Coronary artery (tissue), 2 donors: ENCODE results near the gene CAV3.

ENCODE experiments used
- DNase-seq: peaks from one replicate; pipeline ENCODE4 v3.0.0-alpha.2; 2017; ENCODE audit warnings: low spot score
- H3K27ac ChIP-seq, 2 donors: fragments of 200-600 bp; sonication (generic); one replicate each; pipeline ENCODE4 v1.5.1; 2016 to 2019
- H3K4me3 ChIP-seq: fragments of 200-600 bp; sonication (generic); 2 replicates; pipeline ENCODE4 v1.5.1; 2016; ENCODE audit warnings: mild to moderate bottlenecking, moderate library complexity
- CTCF ChIP-seq: fragments of 200-600 bp; sonication (generic); IDR thresholded peaks from one replicate; pipeline ENCODE4 v1.5.1; 2019; ENCODE audit warnings: antibody characterized with exemption

CAV3 gene

DNA sequence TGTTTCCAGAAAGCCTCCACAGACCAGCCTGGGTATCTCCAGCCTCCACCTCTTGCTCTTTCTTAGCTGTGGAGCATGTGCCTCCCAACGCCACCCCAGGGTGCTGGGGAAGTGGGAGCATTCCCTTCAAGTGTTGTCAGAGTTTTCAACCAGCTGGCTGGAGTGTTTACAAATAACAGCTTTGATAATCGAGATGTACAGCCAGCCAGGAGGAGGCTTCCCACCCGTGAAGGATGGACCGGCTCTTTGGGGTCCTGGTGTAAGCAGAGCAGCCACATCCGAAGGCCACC is 44.3 kb downstream of the CAV3 start:
- TF ChIP-seq CTCF, result no peak
- Histone ChIP-seq H3K4me3 (no peak overlapping the region), H3K27ac (no peak overlapping the region)
- DNase-seq, result no peak

- H3K4me3 ChIP-seq, result no peak overlapping the region
- TF ChIP-seq CTCF, result no peak
- DNase-seq, result no peak
- no peak overlapping the region for H3K27ac ChIP-seq
These were observed 44.9 kb downstream of the CAV3 start for GRCh38 chr3:8778475-8778874.

- DNase-seq, result no peak
- TF ChIP-seq CTCF, result no peak
- Histone ChIP-seq H3K27ac (no peak overlapping the region), H3K4me3 (no peak overlapping the region)
These were observed 46.7 kb downstream of the CAV3 start for GRCh38 chr3:8780279-8780678.

DNA sequence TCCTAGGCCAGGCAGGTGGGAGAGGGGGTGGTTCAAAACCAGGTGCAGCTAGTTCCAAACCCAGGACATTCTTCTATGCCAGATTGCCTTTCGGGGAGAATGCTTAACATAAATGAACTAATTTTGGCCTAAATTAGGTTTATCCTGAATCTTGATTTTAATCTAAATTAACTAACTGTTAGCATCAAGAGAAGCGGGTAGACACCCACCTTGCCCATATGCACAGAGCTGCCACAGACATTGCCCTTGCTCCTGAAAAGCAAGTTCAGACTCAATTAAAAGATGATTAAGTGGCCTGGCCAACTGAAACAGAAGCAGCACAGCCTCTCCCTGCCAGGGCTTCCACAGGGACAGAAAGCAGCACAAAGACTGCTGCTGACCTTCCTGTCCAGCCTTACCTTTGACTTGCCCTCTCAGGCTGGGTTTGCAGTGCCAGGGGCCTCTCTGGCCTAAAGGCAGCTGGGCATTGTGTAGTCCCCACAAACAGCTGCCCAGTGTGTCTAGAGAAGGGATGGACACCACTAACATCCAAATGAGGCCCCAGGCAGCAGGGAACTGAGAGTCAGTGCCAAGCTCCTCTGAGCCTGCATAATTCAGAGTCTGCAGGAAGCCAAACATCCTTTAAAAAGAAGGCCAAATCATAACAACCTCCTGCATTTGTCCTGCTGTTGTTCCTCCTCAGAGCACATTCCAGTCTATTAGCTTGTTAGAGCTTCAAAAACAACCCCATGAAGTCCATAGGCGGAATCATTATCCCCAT is 51.3 kb downstream of the CAV3 start:
- Histone ChIP-seq H3K27ac (no peak overlapping the region), H3K4me3 (no peak overlapping the region)
- no peak for TF ChIP-seq CTCF
- no peak for DNase-seq

DNA sequence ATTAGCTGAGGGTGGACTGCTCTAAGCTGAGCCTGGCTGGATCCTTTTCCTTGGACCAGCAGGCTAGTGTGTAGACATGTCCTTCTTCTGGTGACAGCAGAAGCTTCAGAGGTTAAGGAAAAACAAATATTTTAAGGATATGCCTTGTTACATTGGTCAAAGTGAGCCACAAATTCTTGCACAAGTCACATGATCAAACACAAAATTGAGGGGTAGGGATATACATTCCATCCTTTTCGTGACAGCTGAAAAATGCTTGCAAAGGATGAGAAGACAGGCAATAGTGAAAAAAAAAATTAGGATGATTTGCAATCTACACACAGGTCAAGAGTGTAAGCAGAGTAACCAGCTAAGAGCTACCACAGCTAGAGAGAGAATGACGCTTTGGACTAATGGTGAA is 56.9 kb downstream of the CAV3 start:
- DNase-seq, result no peak
- no peak overlapping the region for H3K4me3 ChIP-seq
- no peak overlapping the region for H3K27ac ChIP-seq
- no peak for TF ChIP-seq CTCF

- TF ChIP-seq CTCF, result no peak
These were observed 59.6 kb downstream of the CAV3 start for GRCh38 chr3:8793242-8793641.

DNA sequence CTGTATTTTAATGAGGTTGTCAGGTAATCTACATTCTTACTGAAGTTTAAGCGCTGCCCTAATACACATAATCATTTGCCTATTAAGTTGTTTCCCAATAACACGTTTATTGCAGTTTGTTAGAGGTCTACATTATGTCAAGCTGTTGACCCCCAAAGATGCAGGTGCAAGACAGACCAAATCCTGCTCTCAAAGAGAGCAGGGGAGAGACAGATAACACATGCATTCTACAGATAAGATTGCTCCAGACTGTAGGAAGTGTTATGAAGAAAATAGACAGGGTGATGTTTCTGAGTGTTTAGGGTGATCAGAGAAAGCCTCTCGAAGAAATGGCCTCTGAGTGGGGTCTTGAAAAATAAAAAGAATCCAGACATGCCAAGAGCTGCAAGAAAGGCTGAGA is 60.6 kb downstream of the CAV3 start:
- no peak overlapping the region for H3K27ac ChIP-seq
- TF ChIP-seq CTCF, result no peak
- H3K4me3 ChIP-seq, result no peak overlapping the region
- no peak for DNase-seq

More at GRCh38 chr3:8793242-8793641, 59.6 kb downstream of the CAV3 start:
- DNase-seq, result no peak
- H3K4me3 ChIP-seq, result no peak overlapping the region
- no peak overlapping the region for H3K27ac ChIP-seq
